Stimulated activated CD8-positive, alpha-beta memory T cell treated with anti-CD3 and anti-CD28 coated beads, Interleukin-15, amount 100 ng/mL, for 4 hours (primary cell): Measurements from ENCODE around the gene YWHAE.
"Not testable (repeated sequence)": the region's sequence is repeated elsewhere in the genome, so short reads cannot be mapped to it uniquely, and the experiment has no call there.

Source experiments
- DNase-seq, 2 donors: peaks; one replicate each; pipeline ENCODE4 v3.0.0-alpha.2; 2020; ENCODE audit warnings: low read depth in 2 of 2

Gene YWHAE

DNA sequence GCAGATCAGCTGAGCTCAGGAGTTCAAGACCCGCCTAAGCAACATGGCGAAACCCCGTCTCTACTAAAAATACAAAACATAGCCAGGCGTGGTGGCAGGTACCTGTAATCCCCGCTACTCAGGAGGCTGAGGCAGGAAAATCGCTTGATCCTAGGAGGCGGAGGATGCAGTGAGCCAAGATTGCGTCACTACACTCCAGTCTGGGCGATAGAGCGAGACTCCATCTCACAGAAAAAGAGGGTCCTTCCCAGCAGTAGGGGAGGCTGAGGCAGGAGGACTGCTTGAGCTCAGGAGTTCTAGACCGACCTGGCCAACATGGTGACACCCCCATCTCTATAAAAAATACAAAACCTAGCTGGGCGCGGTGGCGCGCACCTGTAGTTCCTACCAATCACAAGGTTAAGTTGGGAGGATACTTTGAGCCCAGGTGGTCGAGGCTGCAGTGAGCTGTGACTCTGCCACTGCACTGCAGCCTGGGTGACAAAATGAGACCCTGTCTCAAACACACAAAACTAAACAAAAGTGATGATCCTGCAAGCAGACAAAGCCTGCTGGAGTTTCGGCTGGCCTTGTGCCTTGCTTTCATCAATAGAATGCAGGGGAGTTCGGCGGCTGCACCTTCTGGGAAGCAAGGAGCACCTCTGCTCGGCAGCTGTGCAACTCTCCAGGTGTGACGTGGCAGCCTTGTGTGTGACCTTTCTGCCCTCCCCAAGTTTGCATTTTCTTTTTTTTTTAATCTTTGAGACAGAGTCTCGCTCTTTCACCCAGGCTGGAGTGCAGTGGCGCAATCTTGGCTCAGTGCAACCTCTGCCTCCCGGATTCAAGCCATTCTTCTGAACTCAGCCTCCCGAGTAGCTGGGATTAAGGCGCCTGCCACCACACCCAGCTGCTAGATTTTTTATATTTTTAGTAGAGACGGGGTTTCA lies 12.4 kb upstream of the YWHAE start:
- no peak for DNase-seq

DNA sequence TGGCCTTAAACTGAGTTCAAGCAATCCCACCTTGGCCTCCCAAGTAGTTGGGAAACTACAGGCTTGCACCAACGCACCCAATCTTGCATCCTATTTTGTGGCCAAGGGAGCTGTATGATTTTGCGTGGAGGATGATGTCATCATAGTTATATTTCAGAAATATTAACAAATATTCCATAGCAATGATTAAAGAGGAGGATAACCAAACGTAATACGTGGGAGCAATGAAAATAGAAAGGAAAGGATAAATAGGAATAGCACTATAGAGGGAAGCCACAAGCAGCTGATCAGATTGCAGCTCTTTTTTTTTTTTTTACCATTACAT lies 2.2 kb upstream of the YWHAE start:
- no peak for DNase-seq

DNA sequence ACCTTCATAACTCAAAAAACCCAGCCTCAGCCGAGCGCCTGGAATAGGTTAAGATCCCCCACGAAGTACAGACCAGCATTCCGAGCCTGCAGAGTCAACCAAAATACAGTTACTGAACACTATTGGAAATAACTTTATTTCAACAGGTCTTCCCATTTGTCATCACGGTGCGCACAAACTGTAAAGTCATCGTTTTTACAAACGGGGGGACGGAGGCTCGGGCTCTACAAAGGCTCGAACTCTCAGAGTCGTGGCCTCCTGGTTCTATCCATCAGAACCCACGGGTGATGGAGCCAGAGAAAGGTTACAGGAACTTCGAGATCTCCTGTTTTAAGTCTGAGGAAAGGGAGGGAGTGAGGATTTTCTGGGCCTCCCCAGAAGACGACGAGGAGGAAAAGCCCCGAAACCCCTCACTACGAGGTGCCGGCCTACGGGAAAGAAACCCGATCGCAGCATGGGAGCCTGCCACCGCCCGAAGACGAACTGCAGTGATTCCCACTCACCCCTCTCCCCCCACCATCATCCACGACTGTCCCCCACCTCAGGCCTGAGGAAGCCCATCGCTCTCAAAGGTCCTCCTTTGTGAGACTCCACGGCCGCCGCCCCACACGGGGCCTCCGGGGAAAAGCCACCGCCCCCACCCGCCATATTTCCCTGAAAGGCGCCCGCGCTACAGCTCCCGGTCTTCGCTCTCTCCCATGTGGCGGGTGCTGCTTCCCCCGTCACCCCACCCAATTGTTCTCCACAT lies 917 bp downstream of the YWHAE start:
- peak in 1 of 2 donors; percentile 12 for DNase-seq

DNA sequence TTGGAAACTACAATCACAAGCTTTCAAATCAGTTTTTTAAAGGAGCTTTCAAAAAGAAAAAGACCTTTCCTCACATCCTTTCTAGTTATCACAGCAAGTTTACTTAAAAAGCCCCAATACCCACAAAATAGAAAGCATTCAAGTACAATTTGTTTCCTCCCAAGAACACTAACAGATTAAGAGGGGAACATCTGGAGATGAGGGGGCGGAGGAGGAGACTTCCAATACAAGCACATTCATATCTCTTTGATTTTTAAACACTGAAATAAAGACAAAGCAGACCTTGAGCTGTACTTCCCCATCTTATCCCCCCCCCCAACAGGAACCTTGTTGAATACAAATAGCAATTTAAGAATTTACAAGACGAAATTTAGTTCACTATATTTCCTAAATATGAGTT lies 2.0 kb downstream of the YWHAE start:
- DNase-seq: no peak

DNA sequence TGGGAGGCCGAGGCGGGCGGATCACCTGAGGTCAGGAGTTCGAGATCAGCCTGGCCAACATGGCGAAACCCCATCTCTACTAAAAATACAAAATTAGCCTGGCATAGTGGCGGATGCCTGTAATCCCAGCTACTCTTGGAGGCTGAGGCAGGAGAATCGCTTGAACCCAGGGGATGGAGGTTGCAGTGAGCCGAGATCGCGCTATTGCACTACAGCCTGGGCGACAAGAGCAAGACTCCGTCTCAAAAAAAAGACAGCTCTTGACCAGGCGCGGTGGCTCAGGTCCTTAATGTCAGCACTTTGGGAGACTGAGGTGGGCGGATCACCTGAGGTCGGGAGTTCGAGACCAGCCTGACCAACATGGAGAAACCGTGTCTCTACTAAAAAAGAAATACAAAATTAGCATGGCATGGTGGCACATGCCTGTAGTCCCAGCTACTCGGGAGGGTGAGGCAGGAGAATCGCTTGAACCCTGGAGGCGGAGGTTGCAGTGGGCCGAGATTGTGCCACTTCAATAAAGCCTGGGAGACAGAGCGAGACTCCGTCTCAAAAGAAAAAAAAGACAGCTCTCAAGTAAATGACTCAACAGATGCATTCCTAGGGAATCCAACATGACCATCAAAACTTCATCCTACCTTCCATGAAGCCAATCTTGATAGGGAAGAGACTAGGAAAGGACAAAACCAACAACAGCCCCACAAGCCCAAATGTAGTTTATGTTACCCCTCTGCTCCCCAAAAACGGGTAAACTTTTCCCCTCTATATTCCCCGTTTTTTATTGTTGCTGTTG lies 4.0 kb downstream of the YWHAE start:
- DNase-seq: not testable (repeated sequence)

DNA sequence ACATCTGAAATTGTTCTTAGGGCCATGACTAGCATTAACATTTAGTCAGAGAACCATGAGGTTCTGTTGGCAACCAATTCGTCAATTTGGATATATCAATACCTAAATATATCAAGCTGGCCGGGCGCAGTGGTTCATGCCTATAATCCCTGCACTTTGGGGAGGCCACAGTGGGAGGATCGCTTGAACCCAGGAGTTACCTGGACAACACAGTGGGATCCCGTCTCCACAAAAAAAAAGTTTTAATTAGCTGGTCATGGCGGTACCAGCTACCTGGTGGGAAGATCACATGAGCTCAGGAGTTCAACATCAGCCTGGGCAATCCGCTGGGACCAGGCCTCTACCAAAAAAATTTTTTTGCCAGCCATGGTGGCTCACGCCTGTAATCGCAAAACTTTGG lies 8.4 kb downstream of the YWHAE start:
- DNase-seq: no peak

DNA sequence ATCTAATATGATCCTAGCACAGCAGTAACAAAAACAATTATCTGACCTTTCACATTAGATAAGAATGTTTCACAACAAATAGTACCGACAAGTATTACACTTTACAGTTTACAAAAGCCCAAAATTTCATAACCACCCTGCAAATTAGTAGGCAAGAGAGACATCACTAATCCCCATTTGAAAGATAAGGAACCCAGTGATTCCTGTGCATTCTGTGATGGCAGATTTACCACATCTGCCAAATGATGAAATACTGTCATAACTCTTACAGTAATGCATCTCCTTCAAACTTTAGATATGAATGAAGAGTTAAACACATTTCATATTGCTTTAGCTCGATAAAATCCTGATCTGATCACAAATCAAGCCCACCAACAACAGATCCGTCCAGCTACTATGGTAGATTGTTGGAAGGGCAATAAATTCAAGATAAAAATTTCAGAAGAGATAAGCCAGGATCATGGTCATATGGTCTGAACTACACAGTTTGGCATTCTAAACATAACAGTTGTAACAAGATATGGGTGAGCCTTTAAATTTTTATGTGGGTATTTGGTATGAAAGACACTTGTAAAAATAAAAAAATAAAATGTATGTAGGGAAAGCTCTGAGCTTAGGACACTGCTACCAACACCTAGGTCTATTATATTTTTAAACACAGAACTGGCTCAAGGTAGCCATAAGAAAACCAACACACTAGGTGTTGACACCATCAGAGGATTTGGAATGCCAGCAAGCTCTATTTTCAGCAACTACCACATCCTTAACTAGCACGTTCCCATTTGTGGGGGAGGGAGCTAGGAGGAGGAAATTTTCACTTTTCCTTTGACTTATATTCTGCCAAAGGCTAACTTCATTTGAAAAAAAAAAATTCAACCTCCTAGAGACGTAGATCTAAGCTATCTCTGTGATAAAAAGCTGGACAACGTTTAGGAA lies 9.3 kb downstream of the YWHAE start:
- no peak for DNase-seq

DNA sequence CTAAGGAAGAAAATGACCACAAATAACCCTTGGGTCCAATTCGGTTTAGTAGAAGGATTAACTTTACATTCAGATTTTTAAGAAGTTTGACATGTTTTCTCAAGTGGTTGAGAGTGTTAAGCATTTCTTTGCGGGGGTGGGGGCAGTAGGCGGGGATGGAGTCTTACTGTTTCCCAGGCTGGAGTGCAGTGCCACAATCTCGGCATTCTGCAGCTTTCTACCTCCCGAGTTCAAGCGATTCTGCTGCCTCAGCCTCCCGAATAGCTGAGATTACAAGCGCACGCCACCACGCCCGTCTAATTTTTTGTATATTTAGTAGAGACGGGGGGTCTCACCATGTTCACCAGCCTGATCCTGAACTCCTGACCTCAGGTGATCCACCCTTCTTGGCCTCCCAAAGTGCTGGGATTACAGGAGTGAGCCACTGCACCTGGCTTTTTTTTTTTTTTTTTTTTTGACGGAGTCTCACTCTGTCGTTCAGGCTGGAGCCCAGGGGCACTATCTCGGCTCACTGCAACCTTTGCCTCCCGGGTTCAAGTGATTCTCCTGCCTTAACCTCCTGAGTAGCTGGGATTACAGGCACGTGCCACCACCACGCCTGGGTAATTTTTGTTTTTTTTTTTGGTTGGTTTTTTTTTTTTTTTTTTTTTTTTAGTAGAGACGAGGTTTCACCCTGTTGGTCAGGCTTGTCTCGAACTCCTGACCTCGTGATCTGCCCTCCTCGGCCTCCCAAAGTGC lies 12.4 kb downstream of the YWHAE start:
- DNase-seq: not testable (repeated sequence)

DNA sequence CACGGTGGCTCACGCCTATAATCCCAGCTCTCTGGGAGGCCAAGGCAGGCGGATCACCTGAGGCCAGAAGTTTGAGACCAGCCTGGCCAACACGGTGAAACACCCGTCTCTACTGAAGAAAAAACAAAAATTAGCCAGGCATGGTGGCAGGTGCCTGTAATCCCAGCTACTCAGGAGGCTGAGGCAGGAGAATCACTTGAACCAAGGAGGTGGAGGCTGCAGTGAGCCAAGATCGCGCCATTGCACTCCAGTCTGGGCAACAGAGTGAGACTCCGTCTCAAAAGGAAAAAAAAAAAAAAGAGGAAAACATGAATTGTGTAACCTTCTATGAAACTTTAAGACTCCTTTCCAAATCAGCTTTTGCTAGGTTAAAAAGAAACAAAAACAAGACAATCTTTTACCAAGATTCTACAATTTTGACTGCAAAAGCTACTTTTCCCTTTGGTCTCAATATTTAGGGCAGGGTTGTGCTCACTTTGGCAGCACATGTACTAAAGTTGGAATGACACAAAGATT lies 13.3 kb downstream of the YWHAE start:
- not testable (repeated sequence) for DNase-seq

DNA sequence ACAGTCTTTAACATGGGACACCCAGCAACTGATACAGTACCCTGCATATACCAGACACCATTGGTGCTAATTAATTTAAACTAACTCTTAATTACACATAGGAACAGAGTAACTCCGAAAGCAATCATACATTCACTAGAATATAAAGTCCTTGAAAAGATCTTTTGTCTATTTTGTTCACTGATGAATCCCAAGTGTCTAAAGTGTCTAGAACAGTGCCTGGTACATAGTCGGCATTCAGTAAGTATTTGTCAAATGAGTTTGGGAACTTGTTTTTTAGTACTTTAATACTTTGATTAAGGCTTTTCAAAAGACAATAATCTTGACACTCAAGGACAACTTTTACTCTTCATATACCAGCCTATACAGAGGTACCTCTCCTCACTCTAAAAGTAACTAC lies 13.8 kb downstream of the YWHAE start:
- DNase-seq: no peak

DNA sequence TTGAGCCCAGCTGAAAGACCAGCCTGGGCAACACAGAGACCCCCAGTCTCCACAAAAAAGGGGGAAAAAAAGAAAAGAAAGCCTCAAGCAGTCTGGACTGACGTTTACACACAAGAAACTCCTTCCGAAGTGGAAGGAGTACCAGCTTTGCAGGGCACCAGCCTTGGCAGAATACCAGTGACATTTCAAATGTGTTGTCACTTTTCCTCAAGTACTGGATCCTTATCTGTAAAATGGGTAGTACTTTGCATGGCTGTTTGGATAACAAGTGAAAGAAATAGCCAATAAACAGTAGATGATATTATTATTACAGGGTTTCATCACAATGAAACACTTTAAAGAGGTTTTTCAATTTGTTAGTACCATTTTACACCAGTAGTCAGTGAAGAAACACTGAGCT lies 14.2 kb downstream of the YWHAE start:
- no peak for DNase-seq

DNA sequence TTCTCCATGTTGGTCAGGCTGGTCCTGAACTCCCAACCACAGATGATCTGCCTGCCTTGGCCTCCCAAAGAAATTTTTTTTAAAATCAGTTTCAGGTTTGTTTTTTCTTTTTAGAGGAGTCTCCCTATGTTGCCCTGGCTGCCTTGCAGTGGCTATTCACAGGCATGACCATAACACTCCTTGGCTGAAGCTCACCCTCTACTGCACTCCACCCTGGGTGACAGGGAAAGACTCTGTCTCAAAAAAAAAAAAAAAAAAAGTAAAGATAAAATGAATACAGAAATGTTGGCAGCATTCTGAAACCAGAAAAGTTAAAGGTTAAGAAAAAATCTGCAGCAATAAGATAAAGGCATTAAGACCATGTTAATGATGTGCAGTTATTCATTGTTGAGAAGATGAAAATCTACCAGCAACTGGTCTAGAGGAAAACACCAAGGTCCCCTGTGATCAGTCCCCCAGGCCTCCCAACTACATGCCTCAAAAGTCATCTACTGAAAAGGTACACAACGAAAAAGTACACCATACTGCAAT lies 15.1 kb downstream of the YWHAE start:
- no peak for DNase-seq

DNA sequence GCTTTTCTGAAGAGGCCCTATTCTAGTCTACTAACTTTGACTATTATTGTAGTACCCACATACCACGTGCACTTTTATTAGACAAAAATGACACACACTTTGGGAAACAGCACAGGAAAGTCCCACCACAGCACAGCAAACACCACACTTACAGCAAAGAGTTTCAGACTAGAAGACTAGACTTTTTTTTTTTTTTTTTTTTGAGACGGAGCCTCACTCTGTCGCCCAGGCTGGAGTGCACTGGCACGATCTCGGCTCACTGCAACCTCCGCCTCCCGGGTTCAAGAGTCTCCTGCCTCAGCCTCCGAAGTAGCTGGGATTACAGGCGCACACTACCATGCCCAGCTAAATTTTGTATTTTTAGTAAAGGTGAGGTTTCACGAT lies 20.1 kb downstream of the YWHAE start:
- DNase-seq: no peak

DNA sequence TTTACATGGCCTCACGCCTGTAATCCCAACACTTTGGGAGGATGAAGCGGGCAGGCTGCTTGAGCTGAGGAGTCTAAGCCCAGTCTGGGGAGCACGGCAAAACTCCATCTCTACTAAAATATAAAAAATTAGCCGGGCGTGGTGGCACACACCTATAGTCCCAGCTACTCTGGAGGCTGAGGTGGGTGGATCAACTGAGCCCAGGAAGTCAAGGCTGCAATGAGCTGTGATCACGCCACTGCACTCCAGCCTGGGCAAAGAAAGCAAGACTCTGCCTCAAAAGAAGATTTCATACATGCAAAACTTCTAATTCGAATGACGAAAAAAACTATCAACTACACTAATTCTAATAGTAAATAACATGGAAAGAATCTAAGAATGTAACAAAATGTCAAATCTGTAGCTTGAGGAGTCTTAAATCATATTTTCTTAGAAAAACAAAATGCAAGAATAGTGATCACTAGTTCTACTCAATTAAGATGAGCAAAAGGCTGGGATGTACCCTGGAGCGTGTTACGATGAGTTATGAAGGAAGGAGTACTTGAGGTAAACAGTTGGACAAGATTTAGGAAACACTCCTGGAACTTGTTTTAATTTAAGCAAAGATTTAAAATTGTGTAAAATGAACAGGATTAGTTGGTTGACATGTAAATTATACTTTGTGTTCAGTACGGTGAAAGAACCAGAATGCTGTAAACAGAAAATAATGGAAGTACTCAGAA lies 20.7 kb downstream of the YWHAE start:
- no peak for DNase-seq

DNA sequence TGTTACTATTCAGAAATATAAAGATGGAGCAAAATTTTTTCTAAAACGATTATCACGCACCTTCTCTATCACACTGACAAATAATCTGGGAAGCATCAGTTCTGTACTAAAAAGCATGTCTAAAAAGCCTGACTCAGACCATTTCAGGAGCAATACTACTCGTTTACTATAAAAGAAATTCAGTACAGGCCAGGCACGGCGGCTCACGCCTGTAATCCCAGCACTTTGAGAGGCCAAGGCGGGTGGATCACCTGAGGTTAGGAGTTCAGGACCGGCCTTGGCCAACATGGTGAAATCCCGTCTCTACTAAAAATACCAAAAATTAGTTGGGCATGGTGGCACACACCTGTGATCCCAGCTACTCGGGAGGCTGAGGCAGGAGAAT lies 21.6 kb downstream of the YWHAE start:
- DNase-seq: not testable (repeated sequence)

DNA sequence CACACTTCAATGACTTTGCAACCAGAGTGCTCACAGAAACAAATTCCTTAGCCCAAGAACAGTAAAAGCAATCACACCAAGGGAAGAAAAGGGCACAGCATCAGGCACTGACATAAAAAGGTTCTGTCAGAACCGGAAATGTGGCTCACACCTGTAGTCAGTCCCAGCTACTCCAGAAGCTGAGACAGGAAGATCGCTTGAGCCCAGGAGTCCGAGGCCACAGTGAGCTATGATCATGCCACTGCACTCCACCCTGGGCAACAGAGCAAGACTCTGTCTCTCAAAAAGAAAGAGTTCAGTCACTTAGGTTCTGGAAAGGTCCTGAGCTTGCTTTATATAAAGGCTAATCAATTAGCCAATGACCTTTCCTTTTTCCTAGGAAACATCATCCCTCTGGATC lies 22.7 kb downstream of the YWHAE start:
- DNase-seq: no peak

DNA sequence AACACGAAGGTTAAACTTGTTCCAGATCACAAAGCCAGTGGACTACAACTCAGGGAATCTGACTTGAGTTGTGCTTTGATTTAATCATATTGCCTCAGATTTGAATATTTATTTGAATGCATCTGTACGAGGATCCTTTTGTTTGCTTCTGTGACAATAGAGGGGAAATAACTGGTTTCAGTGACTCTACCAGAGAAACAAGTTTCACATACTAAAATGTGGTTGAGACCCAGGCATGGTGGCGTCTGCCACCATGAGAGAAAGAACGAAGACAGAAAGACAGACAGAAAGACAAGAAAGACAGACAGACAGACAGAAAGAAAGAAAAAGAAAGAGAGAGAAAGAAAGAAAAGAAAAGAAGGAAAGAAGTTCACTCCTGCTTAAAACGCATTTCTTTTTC lies 24.0 kb downstream of the YWHAE start:
- DNase-seq: no peak

DNA sequence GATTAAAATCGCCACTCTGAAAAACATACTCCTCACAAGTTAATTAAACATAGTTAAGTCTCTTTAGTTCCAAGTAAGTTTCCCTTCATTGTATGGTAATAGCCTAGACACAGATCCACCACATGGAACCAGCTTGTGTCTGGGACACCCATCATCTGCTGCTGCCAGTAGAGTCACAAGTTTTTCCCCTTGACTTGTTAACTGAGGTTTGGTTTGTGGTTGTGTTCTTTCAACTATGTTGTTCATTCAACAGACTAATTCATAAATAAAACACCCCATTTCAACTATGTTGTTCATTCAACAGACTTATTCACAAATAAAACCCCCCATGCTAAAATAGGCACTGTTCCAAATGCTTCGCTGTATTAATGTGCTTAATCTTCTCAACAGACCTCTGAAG lies 24.4 kb downstream of the YWHAE start:
- no peak for DNase-seq

DNA sequence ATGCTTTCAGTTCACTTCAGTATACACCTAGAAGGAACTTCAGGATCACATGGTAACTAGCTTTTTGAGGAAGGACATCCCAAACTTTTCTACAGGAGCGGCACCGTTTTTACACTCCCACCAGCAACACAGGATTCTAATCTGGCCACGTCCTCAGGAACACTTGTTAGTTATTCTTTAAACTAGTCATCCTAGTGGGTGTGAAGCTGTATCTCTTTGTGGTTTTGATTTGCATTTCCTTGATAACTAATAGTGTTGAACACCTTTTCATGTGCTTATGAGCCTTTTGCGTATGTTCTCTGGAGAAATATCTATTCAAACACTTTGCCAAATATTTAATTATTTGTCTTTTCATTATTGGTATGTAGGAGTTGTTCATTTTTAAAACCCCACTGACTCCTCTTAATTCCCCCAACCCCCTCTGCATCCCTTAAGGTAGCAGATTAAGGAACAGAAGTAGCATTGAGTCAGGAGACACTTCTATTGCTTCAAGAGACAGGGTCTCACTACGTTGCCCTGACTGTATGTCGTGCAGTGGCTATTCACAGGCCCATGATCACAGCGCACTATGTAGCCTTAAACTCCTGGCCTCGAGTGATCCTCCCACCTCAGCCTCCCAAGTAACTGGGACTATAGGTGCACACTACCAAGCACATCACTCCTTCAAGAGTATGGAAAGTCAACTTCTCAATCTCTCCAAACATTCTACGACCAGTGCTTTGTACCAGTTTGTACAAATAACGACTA lies 25.4 kb downstream of the YWHAE start:
- DNase-seq: no peak
